ENCODE data around the gene MYL3.

MYL3 gene

GRCh38 chr3:46844397-46844796 is 18.8 kb downstream of the MYL3 start:
- DNase-seq (ENCODE audit: low read depth): no peak
- no peak overlapping the region for H3K4me3 ChIP-seq (ENCODE audit: low read length)
- TF ChIP-seq CTCF (conservative IDR thresholded peaks at IDR 0.05; ENCODE audit: low read depth, low read length): no peak

GRCh38 chr3:46843508-46843907 is 19.7 kb downstream of the MYL3 start:
- no peak for DNase-seq (ENCODE audit: low read depth)
- H3K4me3 ChIP-seq (ENCODE audit: low read length): no peak overlapping the region
- no peak for TF ChIP-seq CTCF (conservative IDR thresholded peaks at IDR 0.05; ENCODE audit: low read depth, low read length)

- no peak for TF ChIP-seq CTCF (conservative IDR thresholded peaks at IDR 0.05; ENCODE audit: low read depth, low read length)
- DNase-seq (ENCODE audit: low read depth): no peak
- H3K4me3 ChIP-seq (ENCODE audit: low read length): no peak overlapping the region
Observed at GRCh38 chr3:46840491-46840890, 22.8 kb downstream of the MYL3 start.

- DNase-seq (ENCODE audit: low read depth): no peak
- TF ChIP-seq CTCF (conservative IDR thresholded peaks at IDR 0.05; ENCODE audit: low read depth, low read length): no peak
- no peak overlapping the region for H3K4me3 ChIP-seq (ENCODE audit: low read length)
Observed at GRCh38 chr3:46838301-46838700, 24.9 kb downstream of the MYL3 start.

GRCh38 chr3:46835491-46835890 is 27.8 kb downstream of the MYL3 start:
- no peak overlapping the region for H3K4me3 ChIP-seq (ENCODE audit: low read length)
- no peak for TF ChIP-seq CTCF (conservative IDR thresholded peaks at IDR 0.05; ENCODE audit: low read depth, low read length)
- no peak for DNase-seq (ENCODE audit: low read depth)

- H3K4me3 ChIP-seq (ENCODE audit: low read length): no peak overlapping the region
- no peak for DNase-seq (ENCODE audit: low read depth)
- TF ChIP-seq CTCF (conservative IDR thresholded peaks at IDR 0.05; ENCODE audit: low read depth, low read length): no peak
Observed at GRCh38 chr3:46835054-46835453, 28.2 kb downstream of the MYL3 start.

GRCh38 chr3:46833346-46834300 is 29.6 kb downstream of the MYL3 start:
- no peak for TF ChIP-seq CTCF (conservative IDR thresholded peaks at IDR 0.05; ENCODE audit: low read depth, low read length)
- no peak for DNase-seq (ENCODE audit: low read depth)
- no peak overlapping the region for H3K4me3 ChIP-seq (ENCODE audit: low read length)

Measured in retinal pigment epithelial cell (primary cell).